KOPT-K1 (cell line): Measurements from ENCODE around the gene ATG10.
"Not testable (repeated sequence)": the region's sequence is repeated elsewhere in the genome, so short reads cannot be mapped to it uniquely, and the experiment has no call there.

ENCODE experiments used
- H3K27ac ChIP-seq: fragments of 200-600 bp; sonication (generic); 2 replicates; pipeline ENCODE4 v1.5.1; 2016; ENCODE audit warnings: antibody characterized with exemption, mild to moderate bottlenecking, low read depth, low read length; ENCODE audit not compliant: poor library complexity, severe bottlenecking
- H3K36me3 ChIP-seq: fragments of 200-600 bp; sonication (generic); 2 replicates; pipeline ENCODE4 v1.5.1; 2017; ENCODE audit warnings: antibody characterized with exemption, mild to moderate bottlenecking, low read length, moderate library complexity; ENCODE audit not compliant: insufficient read depth
- H3K9me3 ChIP-seq: fragments of 200-600 bp; sonication (generic); 2 replicates; pipeline ENCODE4 v1.5.1; 2017; ENCODE audit warnings: antibody characterized with exemption, low read length, mild to moderate bottlenecking; ENCODE audit not compliant: insufficient read depth, poor library complexity, severe bottlenecking

Gene ATG10

GRCh38 chr5:82057051-82057450 lies 85.2 kb downstream of the ATG10 start:
- Histone ChIP-seq H3K9me3 (no peaks in the 10 kb centered on the region), H3K27ac (no peak overlapping the region), H3K36me3 (no peaks in the 10 kb centered on the region)

GRCh38 chr5:82058710-82059109 lies 86.9 kb downstream of the ATG10 start:
- H3K9me3 ChIP-seq = no peaks in the 10 kb centered on the region
- H3K36me3 ChIP-seq = no peaks in the 10 kb centered on the region
- H3K27ac ChIP-seq = no peak overlapping the region

DNA sequence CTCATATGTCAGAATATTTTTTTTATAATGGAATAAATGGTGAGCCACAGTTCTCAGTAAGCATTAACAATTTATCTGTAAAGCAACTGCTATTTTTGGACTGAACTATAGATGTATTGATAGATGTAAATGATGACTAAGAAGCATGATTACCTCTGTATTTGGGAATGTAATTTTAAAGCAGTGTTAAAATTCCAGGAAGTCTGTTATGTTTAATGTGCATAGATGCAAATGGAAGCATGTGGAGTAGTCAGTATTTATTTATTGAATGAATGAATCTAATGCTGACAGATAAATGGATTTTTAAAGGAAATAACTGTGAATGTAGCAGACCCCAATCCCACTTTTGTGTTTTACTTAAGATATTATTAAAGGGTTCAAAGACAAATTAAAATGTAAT lies 95.0 kb downstream of the ATG10 start:
- no peaks in the 10 kb centered on the region for H3K9me3 ChIP-seq
- H3K27ac ChIP-seq = no peak overlapping the region
- no peaks in the 10 kb centered on the region for H3K36me3 ChIP-seq

DNA sequence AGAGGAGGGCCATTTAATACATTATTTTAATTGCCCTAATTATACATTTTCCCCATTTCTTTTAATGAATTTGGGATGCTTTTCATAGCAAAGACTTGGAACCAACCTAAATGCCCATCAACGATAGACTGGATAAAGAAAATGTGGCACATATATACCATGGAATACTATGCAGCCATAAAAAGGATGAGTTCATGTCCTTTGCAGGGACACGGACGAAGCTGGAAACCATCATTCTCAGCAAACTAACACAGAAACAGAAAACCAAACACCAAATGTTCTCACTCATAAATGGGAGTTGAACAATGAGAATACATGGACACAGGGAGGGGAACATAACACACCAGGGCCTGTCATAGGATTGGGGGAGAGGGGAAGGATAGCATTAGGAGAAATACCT lies 96.2 kb downstream of the ATG10 start:
- not testable (repeated sequence) for H3K36me3 ChIP-seq, H3K9me3 ChIP-seq
- peak overlapping the region; percentile 33 for H3K27ac ChIP-seq

DNA sequence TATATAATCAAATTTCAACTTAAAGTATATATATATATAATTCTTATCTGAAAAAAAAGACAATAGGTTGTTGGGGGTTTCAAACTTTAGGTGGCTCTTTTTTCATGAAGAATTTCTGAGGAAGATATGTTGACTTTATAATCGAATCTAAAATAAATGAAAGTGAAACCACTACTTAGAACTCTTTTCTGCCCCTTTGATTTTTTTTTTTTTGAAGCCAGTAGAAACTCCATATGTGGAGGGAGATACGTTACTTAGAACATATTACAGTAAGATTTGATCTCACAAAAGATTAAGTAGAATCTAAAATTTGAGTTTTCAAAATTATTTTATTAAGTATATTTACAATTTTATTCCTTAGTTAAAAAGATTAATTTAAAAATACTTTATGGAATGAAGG lies 96.9 kb downstream of the ATG10 start:
- H3K36me3 ChIP-seq = no peaks in the 10 kb centered on the region
- no peaks in the 10 kb centered on the region for H3K9me3 ChIP-seq
- H3K27ac ChIP-seq = peak overlapping the region; percentile 33

- H3K36me3 ChIP-seq = no peaks in the 10 kb centered on the region
- no peak overlapping the region for H3K27ac ChIP-seq
- no peaks in the 10 kb centered on the region for H3K9me3 ChIP-seq
Observed at GRCh38 chr5:82072138-82072537, 100.3 kb downstream of the ATG10 start.

DNA sequence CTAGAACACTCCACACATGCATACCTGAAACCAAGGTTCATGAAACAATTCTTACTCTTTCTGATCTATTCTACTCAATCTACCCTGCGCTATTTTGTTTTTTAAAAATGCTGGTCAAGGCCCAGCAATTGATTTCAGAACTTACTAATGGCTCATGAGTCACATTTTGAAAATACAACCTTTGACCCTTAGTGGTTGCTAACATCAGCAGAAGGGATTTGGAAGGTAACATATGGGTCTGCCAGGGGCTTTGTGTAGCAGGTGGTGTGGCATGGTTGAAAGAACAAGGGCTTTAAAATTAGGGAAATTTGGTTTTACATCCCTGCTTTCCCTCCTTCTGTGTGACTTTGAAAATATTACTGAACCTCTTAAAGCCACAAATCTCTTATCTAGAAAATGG lies 101.4 kb downstream of the ATG10 start:
- Histone ChIP-seq H3K27ac (no peak overlapping the region), H3K36me3 (no peaks in the 10 kb centered on the region), H3K9me3 (no peaks in the 10 kb centered on the region)

DNA sequence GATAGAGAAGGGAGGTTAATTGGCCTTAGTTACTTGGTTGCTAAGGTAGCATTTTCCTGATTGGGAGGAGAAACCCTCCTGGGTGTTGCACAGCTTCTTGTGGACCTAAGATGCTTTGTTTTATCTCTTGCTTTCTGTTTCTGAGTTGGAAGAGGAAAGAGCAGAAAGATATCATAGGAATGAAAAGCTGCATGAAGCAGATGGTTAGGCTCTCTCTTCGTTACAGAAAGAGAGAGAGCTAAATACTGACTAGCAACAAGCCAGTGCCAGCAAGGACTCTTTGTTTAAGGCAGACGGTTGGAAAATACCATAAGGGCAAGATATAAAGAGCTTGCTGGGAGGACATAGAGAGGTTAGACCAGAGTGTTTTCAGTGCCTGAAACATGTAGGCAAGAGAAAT lies 103.1 kb downstream of the ATG10 start:
- no peak overlapping the region for H3K27ac ChIP-seq
- no peaks in the 10 kb centered on the region for H3K36me3 ChIP-seq
- no peaks in the 10 kb centered on the region for H3K9me3 ChIP-seq

DNA sequence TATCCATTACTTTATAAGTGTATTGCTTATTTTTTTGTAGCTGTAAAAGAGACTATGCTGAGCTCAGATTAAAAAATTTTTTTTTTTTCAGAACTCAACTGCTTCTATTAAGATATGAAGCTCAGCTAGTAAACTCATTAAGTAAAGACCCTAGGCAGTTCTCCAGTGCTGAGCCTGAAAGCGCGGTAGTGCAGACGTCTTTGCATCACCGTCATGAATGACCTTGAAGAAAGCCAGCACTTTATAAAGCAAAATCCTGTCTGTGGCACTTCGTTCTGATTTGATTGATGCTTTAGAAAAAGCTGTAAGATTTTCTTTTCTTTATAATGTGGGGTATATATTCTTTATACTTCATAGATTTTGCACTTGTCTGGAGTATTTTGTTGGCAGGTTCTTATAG lies 105.7 kb downstream of the ATG10 start:
- no peaks in the 10 kb centered on the region for H3K9me3 ChIP-seq
- no peaks in the 10 kb centered on the region for H3K36me3 ChIP-seq
- H3K27ac ChIP-seq = no peak overlapping the region

DNA sequence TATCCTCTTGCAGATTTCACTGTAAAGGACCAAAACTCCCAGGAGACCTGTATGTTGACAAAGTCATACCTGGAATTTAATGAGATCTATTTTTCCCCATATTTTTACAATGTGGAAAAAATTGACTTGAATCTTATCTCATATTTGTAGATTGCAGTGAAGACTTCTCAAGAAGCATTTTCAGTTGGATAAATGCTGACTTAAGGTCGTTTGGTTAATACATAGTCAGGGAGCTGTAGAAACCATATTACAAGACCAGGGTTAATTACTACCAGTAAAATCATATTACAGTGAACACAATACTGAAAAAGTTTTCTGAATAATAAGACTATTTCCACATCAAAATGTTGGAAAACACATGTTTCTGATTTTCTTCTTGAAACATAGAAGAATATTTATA lies 119.8 kb downstream of the ATG10 start:
- Histone ChIP-seq H3K36me3 (no peaks in the 10 kb centered on the region), H3K9me3 (peaks cover 33% of the 10 kb centered on the region)

GRCh38 chr5:82095536-82095935 lies 123.7 kb downstream of the ATG10 start:
- no peaks in the 10 kb centered on the region for H3K36me3 ChIP-seq
- H3K9me3 ChIP-seq = peaks cover 18% of the 10 kb centered on the region
- H3K27ac ChIP-seq = no peak overlapping the region

More for the DNA sequence above, 119.8 kb downstream of the ATG10 start:
- H3K27ac ChIP-seq = no peak overlapping the region

DNA sequence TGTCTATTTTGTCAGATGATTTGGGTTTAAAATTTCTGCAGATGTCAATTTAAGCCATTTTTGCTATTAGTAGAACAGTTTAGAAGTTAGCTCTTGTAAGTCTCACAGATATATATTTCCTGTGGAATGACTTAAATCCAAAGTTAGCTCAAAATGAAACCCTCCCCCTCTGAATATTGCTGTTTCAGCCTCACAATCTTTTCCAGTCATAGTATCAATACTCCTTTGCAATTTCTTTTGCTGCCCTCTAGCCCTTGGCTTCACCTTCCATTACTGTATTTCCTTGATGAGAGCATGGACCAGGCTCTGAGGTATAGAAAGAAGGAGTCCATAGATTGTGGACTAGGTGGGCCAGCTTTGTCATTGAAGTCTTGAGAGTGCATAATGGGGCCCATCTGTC lies 124.4 kb downstream of the ATG10 start:
- Histone ChIP-seq H3K27ac (no peak overlapping the region), H3K9me3 (peaks cover 18% of the 10 kb centered on the region), H3K36me3 (no peaks in the 10 kb centered on the region)

- H3K36me3 ChIP-seq = no peaks in the 10 kb centered on the region
- no peak overlapping the region for H3K27ac ChIP-seq
- H3K9me3 ChIP-seq = no peaks in the 10 kb centered on the region
Observed at GRCh38 chr5:82100303-82101077, 128.7 kb downstream of the ATG10 start.

DNA sequence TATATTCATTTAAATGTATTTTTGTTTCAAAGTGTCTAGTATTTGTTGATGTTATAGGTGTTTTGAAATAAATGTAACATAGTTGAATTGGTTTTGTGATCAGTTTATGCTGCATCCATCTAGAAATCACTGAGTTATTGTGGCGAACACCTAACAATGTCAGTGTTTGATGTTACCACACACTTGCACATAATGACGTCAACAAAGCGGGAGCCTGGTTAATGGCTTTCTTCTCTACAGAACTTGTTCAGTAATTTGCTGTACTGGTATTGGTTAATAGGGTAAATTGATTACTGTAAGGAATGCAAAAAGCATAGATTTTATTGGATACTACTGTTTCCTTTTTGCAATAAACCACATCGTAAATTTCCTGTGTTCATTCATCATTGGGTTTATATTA lies 133.0 kb downstream of the ATG10 start:
- Histone ChIP-seq H3K36me3 (no peaks in the 10 kb centered on the region), H3K27ac (no peak overlapping the region), H3K9me3 (no peaks in the 10 kb centered on the region)

- H3K36me3 ChIP-seq = no peaks in the 10 kb centered on the region
- no peaks in the 10 kb centered on the region for H3K9me3 ChIP-seq
- H3K27ac ChIP-seq = no peak overlapping the region
Observed at GRCh38 chr5:82105457-82105856, 133.6 kb downstream of the ATG10 start.

- H3K36me3 ChIP-seq = no peaks in the 10 kb centered on the region
- H3K27ac ChIP-seq = no peak overlapping the region
Observed at GRCh38 chr5:82106207-82106606, 134.4 kb downstream of the ATG10 start.

More at GRCh38 chr5:82106207-82106606, 134.4 kb downstream of the ATG10 start:
- no peaks in the 10 kb centered on the region for H3K9me3 ChIP-seq
